ENCODE data around the gene LSM2.
"Not testable (repeated sequence)": the region's sequence is repeated elsewhere in the genome, so short reads cannot be mapped to it uniquely, and the experiment has no call there.

Gene LSM2

DNA sequence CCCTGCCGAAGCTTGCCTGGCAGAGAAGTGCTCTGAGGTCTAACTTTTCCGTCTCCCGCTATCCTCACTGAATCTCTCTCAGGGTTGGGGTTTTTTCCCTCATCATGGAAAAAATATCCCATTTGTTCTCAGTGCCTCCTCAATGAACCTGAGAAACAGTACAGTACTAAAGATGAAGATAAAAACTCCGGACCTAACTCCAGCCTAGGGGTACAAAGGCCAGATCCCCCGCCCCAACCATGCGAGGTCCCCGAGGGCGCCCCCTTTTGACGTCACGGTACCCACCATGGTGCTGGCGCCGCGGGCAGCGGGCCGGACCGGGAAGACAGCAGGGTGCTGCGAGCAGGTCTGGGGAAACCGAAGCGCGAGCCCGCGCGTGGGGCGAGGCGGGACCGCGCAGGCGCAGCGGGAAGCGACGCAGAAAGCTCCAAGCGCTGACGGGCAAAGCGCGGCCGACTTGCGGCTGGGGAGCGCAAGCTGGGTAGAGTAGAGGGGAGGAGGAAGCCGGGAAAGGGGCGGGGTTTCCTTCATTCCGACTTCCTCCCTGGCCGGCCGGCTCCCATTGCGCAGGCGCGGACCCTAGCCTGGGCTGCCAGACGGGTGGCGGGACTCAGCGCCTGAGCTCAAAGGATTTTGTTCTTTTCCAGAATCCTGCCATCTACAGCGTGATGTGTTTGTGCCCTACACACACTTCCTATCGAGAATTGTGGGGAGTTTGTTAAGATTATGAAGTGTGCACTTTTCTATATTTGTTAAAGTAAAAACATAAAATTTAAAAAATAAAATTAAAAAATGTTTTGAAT lies at the start of gene LSM2:
TSS of gene LSM2 (minus strand) at position 497 of the 803 bp plus-strand sequence. CDS start at position 288, 209 bp downstream.
- peak; percentile 94 to 95 for DNase-seq

DNA sequence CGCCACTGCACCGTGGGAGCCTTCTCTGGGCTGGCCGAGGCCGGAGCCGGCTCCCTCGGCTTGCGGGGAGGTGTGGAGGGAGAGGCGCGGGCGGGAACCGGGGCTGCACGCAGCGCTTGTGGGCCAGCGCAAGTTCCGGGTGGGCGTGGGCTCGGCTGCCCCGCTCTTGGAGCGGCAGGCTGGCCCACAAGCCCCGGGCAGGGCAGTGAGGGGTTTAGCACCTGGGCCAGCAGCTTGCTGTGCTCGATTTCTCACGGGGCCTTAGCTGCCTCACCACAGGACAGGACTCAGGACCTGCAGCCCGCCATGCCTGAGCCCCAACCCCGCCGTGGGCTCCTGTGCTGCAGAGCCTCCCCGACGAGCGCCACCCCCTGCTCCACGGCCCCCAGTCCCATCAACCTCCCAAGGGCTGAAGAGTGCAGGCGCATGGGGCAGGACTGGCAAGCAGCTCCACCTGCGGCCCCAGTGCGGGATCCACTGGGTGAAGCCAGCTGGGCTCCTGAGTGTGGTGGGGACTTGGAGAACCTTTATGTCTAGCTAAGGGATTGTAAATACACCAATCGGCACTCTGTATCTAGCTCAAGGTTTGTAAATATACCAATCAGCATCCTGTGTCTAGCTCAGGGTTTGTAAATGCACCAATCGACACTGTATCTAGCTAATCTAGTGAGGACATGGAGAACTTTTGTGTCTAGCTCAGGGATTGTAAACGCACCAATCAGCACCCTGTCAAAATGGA lies 45.4 kb upstream of the LSM2 start:
- not testable (repeated sequence) for DNase-seq

DNA sequence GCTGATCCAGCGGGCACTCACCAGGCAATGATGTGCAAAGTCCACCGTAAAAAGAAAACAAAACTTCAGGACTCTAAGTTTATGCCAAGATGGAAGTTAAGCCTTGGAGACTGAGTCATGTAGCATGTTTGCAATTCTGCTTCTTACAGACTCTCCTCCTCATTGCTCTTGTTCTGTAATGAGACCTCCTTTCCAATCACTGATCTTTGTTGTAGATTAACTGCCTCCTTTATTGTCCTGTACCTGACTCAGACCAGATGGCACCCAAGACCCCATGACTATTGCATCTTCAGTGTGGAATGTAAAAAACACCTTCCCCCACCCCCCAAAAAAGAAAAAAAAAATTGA lies 44.7 kb upstream of the LSM2 start:
- DNase-seq: no peak

DNA sequence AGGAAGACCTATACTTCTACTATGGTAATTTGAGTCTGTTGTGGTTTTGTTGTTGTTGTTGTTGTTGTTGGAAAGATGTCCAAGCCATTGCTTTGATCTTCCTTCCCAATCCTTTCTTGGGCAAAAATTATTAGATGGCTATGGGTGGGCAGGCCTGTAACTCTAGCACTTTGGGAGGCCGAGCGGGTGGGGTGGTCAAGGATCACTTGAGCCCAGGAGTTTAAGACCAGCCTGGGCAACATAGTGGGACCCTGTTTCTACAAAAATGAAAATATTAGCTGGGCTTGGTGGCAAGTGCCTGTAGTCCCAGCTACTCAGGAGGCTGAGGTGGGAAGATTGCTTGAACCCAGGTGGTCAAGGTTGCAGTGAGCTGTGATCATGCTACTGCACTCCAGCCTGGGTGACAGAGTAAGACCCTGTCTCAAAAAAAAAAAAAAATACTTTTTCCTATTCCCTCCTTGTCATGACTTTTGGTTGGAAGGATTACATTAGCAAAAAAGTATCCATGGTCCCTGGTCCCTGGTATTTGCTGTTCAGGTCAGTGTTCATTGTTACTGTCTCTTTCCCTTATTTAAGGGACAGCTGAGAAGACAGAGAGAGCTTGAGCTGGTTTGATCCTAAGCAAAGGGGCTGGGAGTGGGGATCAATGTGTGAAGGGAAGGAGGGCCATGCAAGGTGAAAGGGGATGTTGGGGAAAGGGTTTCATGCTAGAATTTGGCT lies 44.2 kb upstream of the LSM2 start:
- no peak for DNase-seq

DNA sequence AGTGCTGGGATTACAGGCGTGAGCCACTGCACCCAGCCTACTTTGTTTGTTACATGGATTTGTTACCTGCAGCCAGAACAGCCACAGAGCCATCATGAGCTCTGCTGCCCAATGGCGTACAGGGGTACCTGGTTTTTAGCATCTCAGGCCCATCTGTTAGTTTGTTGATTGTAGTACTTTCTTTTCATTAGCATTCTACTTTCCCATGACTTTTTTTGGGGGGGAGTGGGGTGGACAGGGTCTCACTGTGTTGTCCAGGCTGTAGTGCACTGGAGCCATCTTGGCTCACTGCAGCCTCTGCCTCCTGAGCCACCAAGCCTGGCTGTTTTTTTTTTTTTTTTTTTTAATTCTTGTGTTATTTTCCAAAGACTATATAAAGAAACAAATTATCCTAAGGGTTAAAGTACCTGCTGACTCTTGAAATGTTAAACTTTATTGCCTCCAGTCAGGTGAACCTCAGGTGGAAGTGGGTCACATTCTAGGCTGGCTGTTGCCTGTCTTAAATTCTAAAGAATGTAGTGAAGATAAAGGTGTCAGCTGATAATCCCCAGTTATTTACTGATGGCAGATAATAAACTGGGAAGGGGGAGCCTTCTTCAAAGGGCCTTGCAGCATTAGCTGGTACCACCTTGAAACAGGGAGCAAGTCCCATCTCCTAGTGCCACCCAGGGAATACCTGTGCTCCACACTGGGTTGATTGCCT lies 40.7 kb upstream of the LSM2 start:
- no peak for DNase-seq

DNA sequence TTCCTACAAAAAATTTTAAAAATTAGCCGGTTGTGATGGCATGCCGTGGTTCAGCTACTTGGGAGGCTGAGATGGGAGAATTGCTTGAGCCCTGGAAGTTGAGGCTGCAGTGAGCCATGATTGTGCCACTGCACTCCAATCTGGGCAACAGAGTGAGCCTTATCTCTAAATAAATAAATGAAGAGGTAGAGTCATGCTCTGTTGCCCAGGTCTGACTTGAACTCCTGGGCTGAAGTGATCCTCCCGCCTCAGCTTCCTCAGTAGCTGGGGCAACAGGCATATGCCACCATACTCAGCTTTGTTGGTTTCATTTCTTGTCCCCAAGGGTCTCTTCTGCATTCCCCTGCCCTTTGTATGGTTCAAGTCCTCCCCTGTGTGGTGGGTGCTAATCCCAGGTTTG lies 37.7 kb upstream of the LSM2 start:
- no peak for DNase-seq

DNA sequence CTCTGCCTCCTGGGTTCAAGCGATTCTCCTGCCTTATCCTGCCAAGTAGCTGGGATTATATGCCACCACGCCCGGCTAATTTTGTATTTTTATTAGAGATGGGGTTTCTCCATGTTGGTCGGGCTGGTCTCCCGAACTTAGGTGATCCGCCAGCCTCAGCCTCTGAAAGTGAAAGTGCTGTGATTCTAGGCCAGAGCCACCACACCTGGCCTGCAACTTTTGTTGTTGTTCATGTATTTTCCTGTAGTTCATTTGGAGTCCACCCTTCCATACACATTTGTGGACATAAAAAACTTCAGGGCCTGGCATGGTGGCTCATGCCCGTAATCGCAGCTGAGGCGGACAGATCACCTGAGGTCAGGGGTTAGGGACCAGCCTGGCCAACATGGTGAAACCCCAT lies 35.3 kb upstream of the LSM2 start:
- no peak for DNase-seq

DNA sequence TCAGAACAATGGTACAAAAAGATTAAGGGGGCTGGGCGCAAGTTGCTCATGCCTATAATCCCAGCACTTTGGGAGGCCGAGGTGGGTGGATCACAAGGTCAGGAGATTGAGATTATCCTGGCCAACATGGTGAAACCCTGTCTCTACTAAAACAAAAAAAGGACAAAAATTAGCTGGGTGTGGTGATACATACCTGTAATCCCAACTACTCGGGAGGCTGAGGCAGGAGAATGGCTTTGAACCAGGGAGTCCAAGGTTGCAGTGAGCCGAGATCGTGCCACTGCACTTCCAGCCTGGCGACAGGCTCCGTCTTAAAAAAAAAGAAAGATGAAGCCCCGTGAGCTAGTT lies 33.0 kb upstream of the LSM2 start:
- DNase-seq: not testable (repeated sequence)

DNA sequence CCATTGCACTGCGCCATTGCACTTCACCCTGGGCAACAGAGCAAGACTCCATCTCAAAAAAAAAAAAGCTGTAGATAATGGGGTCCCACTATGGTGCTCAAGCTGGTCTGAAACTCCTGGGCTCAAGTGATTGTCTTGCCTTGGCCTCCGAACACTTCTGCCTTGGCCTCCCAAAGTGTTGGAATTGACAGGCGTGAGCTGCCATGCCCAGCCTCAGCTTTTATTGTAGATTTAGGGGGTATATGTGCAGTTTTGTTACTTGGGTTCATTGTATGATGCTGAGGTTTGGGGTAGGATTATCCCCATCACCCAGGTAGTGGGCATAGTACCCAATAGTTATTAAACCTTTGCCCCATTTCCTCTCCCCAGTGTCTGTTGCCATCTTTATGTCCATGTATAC lies 32.2 kb upstream of the LSM2 start:
- no peak for DNase-seq

DNA sequence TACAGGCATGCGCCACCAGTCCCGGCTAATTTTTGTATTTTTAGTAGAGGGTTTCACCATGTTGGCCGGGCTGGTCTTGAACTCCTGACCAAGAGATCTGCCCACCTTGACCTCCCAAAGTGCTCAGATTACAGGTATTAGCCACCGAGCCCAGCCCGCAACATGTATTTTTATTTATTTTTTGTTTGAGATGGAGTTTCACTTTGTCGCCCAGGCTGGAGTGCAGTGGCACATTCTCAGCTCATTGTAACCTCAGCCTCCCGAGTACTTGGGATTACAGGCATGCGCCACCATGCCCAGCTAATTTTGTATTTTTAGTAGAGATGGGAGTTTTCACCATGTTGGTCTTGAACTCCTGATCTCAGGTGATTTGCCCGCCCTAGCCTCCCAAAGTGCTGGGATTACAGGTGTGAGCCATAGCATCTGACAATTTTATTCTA lies 31.4 kb upstream of the LSM2 start:
- not testable (repeated sequence) for DNase-seq

DNA sequence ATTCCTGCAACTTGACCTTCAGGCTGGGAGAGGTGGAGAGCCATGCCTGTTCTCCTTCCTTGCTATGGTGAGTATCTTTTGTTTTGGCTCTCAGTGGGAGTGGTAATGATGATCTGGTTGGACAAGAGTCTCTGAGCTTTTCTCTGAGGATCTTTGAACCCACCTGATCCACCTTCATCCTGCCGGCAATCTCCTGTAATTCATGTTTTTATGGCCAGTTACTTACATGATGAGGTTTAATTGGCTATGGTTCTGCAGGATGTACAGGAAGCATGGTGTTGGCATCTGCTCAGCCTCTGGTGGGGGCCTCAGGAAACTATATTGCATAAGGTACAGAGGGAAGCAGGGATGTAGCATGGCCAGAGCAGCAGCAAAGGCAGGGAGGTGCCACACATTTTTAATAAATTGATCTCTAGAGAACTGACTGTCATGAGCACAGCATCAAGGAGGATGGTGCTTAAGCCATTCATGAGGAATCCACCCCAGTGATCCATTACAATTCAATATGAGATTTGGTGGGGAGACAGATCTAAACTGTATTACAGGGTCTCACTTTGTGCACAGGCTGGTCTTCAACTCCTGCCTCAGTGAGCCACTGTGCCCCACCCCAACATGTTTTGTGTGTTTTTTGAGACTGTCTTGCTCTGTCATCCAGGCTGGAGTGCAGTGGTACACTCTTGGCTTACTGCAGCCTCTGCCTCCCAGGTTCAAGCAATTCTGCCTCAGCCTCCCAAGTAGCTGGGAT lies 30.8 kb upstream of the LSM2 start:
- no peak for DNase-seq

DNA sequence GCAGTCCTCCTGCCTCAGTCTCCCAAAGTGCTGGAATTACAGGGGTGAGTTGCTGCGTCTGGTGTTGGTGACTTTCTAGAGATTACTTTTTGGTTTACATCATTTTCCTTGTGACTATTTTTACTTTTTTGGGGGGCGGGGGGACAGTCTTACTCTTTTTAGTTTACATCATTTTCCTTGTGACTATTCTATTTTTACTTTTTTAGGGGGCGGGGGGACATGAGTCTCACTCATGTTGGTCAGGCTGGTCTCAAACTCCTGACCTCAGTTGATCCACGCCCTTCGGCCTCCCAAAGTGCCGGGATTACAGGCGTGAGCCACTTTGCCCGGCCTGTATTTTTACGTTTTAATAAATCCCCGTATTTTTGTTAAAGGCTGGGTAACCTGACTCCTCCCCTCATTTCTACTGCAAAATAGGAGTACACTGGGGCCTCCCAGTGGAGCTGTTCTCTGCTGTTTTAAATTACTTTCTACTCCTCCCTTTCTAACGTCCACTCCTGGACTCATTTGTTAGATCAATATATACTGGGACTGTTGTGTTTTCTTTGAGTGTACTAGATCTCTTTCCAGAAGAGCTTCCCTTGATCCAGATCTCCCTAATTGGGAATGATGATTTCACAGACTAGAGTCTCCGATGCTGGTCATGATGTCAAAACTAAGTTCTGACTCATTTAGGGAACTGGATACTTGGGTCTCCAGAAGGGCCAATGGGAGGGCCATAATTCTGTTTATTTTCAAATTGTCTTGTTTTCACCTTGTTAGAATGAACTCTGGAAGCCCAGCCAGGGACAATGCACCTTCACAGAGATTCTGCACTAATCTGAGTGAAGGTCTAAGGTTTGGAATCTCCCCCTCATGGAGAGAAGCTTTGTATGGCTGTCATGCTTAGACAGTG lies 30.0 kb upstream of the LSM2 start:
- no peak for DNase-seq

DNA sequence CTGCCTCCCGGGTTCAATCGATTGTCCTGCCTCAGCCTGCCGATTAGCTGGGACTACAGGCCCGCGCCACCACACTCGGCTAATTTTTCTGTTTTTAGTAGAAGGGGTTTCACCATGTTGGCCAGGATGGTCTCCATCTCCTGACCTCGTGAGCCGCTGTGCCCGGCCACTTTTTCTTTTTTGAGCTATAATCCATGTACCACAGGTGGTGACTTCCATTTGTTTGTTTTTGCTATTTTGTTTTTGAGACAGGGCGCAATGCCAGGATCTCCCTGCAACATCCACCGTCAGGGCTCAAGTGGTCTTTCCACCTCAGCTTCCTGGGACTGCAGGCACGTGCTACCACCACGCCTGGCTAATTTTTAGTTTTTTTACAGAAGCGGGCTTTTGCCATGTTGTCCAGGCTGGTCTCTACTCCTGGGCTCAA lies 29.3 kb upstream of the LSM2 start:
- DNase-seq: no peak

DNA sequence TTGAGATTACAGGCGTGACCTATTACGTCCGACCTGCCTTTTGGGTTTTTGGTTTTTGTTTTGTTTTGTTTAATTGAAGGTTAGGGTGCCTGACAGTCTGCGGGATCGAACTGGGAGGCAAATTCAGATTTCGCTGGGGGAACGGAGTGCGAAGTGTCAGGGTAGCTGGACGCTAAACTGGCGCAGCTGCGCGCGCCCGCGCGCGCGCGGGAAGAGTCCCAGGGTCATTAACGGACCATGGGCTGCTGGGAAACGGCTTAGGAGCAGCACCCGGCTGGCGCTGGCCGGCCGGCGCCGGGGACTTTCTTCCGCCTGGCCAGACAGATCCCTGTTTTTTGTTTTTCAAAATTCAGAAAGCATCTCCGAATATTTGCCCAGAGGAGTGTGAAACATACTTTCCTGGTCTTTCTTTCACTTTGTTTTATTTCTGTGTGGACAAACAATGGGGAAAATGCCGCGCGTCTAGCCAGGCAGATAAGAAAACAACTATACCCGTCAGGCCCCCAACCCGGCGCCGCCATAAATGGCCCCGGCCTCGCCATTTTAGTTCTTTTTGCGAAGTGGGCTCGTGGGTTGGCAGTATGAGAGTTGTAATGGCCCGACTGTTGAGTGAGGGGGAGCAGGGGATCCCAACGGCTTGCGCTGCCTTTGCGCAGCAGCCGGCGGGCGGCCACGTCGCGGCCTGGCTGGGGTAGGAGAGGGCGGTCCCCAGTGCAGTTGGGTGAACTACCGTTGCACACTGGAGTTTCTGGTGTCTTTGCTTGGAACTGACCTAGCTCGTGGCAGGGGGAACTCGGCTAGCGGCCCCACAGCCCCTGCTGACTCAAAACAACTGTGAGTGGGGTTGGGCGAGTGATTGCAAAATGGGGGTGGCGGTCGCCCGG lies 27.8 kb upstream of the LSM2 start:
- DNase-seq: peak; percentile 83 to 92

DNA sequence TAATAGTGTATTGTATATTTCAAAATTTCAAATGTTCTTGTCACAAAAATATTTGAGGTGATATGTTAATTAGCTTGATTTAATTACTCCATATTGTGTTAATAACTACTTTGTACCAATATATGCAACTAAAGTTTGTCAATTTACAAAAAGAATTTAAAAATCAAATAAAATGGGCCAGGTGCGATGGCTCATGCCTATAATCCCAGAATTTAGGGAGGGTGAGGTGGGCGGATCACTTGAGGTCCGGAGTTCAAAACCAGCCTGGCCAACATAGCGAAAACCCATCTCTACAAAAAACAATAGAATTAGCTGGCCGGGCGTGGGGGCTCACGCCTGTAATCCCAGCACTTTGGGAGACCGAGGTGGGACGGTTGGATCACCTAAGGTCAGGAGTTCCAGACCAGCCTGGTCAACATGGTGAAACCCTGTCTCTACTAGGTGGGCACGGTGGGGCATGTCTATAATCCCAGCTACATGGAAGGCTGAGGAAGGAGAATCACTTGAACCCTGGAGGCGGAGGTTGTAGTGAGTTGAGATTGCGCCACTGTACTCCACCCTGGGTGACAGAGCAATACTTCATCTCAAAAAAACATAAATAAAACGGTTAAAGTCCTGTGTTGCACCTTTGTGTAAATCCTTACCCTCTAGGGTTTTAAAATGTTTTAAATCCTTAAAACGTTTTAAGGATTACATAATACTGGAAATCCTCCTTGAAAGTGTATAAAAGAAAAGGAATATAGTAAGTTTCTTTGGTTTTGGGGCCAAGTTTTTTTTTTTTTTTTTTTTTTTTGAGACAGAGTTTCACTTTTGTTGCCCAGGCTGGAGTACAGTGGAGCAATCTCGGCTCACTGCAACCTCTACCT lies 24.8 kb upstream of the LSM2 start:
- DNase-seq: no peak

DNA sequence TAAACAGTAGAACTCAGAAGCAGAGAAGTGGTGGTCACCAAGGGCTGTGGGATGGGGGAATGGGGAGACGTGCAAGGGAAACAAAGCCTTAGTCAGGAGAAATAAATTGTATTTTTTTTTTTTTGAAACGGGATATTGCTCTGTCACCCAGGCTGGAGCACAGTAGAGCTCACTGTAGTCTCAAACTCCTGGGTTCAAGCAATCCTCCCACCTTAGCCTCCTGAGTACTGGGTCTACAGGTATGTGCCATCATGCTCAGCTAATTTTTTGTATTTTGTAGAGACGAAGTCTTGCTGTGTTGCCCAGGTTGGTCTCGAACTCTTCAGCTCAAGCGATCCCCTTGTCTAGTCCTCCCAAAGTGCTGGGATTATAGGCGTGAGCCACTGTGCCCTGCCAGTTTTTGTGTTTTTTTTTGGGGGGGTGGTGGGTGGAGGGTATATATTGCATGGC lies 24.1 kb upstream of the LSM2 start:
- no peak for DNase-seq

DNA sequence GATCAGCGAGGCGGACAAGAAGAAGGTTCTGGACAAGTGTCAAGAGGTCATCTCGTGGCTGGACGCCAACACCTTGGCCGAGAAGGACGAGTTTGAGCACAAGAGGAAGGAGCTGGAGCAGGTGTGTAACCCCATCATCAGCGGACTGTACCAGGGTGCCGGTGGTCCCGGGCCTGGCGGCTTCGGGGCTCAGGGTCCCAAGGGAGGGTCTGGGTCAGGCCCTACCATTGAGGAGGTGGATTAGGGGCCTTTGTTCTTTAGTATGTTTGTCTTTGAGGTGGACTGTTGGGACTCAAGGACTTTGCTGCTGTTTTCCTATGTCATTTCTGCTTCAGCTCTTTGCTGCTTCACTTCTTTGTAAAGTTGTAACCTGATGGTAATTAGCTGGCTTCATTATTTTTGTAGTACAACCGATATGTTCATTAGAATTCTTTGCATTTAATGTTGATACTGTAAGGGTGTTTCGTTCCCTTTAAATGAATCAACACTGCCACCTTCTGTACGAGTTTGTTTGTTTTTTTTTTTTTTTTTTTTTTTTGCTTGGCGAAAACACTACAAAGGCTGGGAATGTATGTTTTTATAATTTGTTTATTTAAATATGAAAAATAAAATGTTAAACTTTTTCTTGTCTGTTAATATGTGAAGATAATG lies 23.0 kb upstream of the LSM2 start:
- DNase-seq: no peak

DNA sequence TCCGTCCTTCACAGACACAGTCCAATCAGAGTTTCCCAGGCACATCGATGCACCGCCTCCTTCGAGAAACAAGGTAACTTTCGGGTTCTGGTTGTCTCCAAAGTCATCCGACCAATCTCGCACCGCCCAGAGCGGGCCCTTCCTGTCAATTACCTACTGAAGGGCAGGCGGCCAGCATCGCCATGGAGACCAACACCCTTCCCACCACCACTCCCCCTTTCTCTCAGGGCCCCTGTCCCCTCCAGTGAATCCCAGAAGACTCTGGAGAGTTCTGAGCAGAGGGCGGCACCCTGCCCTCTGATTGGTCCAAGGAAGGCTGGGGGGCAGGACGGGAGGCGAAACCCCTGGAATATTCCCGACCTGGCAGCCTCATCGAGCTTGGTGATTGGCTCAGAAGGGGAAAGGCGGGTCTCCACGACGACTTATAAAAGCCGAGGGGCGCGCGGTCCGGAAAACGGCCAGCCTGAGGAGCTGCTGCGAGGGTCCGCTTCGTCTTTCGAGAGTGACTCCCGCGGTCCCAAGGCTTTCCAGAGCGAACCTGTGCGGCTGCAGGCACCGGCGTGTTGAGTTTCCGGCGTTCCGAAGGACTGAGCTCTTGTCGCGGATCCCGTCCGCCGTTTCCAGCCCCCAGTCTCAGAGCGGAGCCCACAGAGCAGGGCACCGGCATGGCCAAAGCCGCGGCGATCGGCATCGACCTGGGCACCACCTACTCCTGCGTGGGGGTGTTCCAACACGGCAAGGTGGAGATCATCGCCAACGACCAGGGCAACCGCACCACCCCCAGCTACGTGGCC lies 20.7 kb upstream of the LSM2 start, which contains the start of gene HSPA1B:
TSS of gene HSPA1B (plus strand) at position 453 of the 794 bp plus-strand sequence. CDS start at position 666, 213 bp downstream.
- DNase-seq: peak; percentile 99 to 100
